GM18499 (cell line): ENCODE measurements around the gene CST5.
"Not testable (repeated sequence)": the region's sequence is repeated elsewhere in the genome, so short reads cannot be mapped to it uniquely, and the experiment has no call there.

ENCODE experiments used
- ATAC-seq: cut with Tn5 transposase; IDR thresholded peaks from one replicate; pipeline ENCODE4 v1.9.1; 2021; ENCODE audit warnings: moderate number of reproducible peaks; ENCODE audit not compliant: insufficient read depth, unreplicated experiment

The CST5 gene

DNA sequence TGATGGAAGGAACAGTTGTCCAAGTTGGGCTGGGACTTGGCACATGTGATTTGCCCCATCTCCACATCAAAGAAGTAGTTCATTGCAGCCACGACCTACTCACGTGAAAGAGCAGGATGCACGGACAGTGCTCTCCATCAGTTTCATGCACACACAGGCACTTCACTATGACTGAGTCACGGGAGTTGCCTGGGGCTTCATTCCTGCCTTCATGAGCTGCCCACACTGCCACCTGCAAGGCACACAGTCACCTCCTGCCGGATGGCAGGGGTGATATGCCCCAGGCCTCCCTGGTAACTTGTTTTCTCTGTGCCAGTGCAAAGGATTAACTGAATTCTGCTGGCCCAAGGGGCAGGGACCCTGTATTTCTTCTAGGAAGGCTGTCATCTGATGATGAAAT lies 22.8 kb downstream of the CST5 start:
- no peak for ATAC-seq

- ATAC-seq = no peak
These were observed 23.3 kb downstream of the CST5 start for GRCh38 chr20:23856226-23856625.

DNA sequence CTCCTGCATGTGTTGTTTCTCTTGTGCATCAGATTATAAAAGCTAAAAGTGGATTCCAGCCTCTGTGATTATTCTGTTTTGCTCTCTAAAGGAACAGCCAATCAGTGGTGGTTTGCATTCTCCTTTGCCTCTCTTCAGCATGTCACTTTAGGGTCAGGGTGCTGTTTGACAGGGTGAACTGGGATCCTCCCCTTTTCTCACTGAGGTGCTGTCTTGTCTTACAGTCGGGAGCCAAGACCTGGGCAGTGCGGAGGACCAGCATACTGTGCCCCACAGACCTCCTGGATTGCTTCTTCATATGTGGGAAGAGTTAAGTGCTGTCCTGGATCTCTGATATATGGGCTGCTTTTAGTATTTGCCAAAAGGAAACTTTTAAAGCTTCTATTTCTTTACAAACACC lies 37.9 kb downstream of the CST5 start:
- no peak for ATAC-seq

- no peak for ATAC-seq
These were observed 43.8 kb downstream of the CST5 start for GRCh38 chr20:23835716-23836115.

GRCh38 chr20:23832775-23833513 lies 46.6 kb downstream of the CST5 start:
- no peak for ATAC-seq

DNA sequence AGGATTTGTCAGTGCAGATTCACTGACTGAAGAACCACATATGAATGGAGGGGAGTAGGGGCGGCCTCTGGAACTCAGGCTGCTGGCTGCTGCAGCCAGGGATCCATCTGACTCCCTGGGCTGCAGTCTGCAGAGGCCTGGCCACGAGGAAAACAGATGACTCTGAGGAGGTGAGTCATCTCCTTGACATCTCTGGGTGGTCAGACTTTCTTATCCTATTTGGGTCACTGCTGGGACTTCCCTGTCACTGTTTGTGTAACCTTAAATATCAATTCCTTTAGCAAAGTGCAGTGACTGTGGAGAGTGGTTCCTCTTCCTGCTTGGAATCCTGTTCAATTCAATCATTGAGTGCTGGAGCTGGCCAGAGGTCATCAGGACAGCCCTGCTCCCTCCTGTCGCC lies 47.6 kb downstream of the CST5 start:
- ATAC-seq = not testable (repeated sequence)

DNA sequence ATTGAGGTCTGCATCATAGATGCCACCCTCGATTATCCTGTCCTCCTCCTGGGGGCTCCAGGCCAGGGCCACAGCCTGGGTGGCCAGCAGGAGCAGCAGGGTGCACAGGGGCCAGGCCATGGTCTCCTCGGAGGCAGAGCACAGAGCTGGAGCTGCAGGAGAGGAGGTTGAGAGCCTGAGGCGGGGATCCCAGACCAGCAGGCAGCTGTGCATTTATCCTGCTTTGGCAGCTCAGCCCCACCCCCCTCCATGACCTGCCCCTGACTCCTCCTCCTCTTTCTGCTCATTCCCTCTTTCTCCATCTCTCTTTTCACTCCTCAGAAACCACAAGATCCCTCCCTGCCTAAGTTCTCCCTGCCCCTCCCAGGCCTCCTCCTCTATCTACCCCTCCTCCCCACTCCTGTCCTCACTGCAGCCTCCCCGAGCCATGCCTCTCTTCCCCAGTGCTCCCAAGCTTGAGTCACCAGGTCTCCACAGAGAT lies 53.0 kb downstream of the CST5 start, which contains the start of gene CST2:
TSS of gene CST2 (minus strand) at position 189 of the 481 bp plus-strand sequence. CDS start at position 120, 69 bp downstream.
- no peak for ATAC-seq
